GM21390 (cell line): ENCODE data around the gene HDAC4.

Source experiments
- ATAC-seq: cut with Tn5 transposase; IDR thresholded peaks from one replicate; pipeline ENCODE4 v1.9.1; 2021; ENCODE audit not compliant: unreplicated experiment

Gene HDAC4

GRCh38 chr2:239194731-239195317, 206.0 kb downstream of the HDAC4 start:
- no peak for ATAC-seq

DNA sequence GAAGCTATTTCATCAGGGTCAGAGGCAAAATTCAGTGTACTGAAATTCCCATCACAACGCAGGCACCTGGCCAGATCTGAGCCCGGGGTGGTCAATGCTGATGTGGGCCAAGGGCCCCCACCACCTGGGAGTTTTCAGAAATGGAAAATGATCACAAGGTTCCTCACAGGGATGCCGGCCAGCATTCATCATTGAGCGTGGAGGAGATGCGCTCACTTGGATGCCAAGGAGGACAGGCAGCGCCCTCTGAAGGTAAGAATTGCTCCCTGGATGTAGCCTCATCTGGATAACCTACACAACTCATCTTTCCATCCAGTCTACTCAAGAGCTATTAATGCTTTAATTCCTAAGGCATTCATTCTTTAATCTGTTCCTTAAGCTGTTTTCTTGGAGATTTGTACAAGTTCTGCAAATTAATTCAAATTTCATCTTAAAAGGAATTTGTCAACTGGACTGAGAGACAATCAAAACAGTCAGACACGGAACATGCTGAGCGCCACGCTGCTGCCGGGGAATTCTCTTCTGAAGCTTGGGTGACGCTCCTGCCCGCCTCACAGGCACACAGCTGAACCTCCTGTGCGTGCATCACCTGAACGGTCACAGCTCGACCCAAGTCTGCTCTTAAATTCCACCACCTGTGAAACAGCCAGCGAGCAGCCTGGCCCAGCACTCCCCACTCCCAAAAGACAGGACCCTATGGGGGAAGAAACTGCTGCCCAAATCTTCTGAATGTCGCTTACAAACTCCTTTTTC, 206.7 kb downstream of the HDAC4 start:
- no peak for ATAC-seq

DNA sequence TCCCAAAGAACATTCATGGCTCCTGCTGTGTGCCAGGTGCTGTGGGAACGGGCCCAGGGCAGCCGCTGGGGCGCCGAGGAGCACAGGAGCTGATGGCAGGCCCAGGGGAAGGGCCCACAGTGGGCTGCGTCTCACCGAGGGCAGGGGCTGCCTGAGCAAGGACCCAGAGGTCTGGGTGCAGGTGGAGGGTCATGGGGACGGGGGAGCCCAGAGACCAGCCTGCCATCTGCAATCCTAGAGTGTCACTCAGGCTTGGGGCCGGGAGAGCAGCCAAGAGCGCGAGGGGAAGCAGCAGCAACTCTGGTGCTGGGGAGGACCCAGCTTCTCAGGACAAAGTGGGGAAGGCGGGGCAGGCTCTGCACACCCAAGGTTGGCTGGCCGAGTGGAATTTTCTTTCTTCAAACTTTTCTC, 207.4 kb downstream of the HDAC4 start:
- no peak for ATAC-seq

DNA sequence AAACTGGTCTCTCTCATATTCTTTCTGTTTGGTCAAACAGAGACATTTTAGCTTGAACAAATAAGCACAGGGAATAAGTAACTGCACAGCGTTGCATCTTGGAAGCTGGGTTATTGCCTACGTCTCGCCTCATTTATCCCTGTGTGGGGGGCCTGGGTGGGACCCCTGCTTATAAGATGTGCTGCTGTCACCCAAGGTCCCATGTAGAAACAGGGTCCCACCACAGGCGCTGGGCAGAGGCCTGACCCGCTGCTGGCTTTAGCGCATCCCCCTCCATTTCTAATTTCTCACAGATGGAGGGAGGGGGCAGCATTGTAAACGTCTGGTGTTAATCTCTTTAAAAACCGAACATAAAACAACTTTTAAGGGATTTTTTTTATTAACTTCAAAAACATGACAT, 207.8 kb downstream of the HDAC4 start:
- ATAC-seq, result no peak

DNA sequence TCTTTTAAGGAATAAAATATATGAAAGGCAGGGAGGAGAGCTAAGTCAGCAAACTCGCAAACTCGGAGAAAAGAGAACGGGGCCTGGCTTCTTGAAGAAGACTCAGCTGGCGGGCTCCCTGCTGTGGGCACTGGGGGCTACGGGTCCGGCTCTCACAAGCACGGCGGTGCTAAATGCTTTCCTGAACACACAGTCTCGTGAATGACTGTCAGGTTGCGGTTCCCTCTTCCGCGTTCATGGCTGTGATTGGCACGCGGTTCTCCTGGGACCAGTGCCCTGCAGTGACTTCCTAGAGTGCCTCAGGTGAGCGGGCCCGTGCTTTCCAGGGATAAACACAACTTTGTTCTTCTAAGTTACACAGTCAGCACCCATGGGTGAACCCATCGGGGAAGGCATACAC, 208.4 kb downstream of the HDAC4 start:
- no peak for ATAC-seq

DNA sequence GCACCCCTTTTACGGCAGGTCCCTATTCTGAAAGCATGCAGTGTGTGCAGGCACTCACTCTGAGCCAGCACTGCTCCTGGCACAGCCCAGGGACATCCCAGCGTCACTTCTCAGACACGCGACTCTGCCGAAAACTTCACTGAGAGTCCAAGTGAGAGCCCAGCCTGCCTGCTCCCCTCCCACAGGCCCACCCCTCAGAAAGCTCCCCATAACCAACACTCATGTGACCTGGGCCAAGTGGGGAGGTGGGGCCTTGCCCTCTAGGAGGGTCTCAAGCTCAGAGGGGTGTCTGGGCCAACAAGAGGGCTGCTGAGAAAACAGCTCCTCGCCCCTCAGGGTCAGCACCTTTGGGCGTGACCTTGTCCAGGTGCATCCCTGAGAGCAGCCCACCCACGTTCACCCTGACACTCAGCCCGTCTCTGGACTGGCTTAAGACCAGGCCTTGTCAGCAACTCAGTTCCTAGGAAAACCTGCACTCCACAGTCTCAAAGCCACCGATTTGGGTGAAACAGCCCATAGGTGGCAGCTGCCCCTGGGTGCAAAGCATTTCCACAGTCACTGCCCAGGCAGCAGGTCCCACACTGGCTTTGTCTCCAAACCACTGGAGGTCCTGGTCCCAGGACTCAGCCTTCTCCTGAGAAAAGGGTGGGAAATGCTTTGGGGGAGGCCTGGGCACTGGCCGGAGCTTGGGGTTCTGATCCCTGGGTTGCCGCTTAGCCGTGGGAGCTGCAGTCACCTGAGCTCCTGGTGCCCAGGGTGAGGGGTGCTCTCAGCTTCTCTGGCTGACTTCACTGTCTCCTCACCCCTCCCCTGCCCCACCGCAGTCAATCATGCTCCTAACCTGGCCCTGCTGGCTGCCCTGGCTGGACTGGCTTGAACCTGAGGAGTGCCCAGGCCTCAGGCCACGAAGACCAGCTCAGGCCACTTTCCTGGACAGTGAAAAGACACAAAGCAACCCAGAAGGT, 209.6 kb downstream of the HDAC4 start:
- ATAC-seq, result no peak

DNA sequence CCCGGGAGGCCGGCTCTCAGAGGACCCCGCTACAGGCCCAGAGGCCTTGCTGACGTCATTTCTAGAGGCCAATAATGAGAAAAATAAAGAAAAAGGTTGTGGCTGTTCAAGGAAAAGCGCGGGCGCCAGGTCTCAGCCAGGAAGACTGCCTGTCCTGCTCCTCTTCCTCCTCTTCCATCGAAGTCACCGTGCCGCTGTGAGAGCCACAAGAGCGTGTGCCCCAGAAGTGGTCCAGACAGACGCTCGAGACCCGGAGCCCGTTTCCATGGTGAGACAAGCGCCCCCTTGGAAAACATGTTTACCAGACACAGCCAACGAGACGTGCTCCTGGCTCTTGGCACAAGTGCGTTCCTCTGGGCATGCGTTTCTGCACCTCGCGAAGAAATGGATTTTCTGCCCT, 210.5 kb downstream of the HDAC4 start:
- ATAC-seq, result no peak

DNA sequence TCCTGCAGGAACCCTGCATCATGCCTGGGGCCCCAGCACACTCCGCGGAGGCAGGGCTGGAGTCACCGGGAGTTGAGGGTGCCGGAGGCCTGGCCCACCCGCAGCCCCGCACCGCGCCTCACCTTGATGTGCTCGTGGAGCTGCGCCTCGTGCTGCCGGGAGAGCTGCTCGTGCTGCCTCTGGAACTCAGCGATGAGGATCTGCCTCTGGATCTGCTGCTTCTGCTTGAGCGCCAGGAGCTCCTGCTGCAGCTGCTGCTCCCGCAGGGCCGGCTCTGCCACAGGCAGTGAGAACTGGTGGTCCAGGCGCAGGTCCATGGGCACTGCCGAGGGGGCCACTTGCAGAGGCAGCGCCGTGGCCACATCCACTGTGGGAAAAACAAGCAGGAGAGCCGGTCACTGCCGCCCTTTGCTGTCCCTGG, 211.1 kb downstream of the HDAC4 start:
- no peak for ATAC-seq

DNA sequence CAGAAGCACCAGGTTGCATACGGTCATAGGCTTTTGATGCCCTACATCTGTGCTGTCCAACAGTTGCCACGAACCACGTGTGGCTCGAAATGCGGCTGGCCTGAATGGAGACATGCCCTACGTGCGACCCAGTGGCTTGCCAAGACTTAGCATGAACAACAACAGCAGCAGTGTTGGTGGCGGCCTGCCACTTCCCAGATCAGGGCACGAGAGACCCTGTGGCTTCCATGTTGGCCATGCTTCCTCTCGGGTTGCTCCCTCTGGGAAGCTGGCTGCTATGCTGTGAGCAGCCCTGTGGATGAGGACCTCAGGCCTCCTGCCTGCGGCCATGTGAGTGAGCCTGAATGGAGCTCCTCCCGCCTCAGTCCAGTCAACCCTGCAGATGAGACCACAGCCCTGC, 212.3 kb downstream of the HDAC4 start:
- ATAC-seq, result no peak

DNA sequence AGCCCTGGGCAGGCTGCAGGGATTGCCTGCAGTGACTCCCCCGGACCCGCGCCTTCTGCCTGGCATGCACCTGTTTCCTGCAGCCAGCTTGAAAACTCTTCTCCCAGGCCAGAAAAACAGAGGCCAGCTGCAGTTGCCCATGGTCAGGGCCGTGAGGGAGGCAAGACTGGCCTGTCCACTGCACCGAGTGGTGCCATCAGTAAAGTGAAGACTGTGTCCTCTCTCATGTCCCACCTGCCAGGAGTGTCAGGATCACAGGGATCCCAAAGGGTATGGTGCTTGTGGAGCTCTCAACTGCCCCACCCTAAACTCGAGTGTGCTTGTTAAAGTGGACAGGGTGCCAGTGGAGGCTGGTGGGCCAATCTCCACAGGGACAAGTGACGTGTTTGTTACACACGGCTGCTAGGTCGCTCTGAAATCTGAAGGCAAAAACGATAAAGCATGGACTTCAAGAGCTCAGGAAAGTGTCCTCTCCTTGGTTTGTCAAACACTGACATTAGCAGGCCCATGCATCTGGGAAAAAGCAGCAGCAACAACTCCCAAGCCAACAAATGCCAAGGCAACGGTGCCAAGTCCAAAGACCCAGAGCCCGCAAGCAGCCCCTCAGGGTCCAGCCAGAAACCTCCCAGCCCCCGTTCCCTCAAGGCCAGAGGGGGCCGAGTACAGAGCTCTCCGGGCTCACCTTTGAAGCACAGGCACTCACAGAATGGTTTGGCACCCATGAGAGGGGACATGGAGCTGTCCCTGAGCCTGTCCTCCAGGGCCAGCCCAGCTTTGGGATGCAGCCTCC, 213.2 kb downstream of the HDAC4 start:
- no peak for ATAC-seq

DNA sequence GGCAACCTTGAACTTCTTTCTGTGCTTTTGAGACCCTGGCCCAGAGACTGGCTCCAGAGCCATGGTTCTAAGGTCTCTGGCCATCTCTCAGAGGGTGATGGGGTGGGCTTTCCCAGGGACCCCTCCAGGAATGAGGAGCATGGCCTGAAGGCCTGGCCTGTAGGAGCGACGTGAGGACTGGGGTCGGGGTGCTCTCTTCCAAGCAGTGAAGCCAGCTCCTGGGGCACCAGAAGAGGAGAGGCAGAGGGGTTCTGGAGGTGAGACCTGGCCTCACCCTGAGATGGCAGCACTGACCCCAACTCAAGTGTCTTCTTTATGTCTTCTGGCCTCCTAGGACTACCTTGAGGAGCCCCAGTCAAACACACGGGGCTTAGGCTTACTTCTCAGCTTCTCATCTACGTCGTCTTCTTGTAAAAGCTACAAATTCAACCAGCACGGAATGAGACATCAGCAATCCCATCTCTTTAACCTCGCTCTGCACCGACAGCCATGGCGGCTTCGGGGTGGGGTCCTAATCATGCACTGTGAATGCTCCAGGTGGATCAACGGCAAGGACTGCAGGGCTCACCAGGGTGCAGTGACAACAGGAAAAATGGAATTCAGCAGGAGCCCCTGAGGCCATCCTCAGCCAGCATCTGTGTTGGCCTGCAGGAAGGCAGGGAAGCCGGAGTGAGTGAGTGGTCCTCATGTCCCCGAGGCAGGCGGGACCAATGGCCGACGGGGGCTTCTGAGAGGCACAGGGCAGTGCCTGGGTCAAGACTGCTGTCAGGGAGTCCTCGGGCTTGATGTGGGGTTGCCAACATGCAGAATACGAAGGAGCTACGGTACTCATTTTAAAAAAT, 214.1 kb downstream of the HDAC4 start:
- no peak for ATAC-seq

- ATAC-seq, result no peak
These were observed 215.6 kb downstream of the HDAC4 start for GRCh38 chr2:239184968-239185903.

GRCh38 chr2:239184179-239184578, 216.6 kb downstream of the HDAC4 start:
- ATAC-seq, result no peak

GRCh38 chr2:239182981-239183791, 217.6 kb downstream of the HDAC4 start:
- no peak for ATAC-seq

DNA sequence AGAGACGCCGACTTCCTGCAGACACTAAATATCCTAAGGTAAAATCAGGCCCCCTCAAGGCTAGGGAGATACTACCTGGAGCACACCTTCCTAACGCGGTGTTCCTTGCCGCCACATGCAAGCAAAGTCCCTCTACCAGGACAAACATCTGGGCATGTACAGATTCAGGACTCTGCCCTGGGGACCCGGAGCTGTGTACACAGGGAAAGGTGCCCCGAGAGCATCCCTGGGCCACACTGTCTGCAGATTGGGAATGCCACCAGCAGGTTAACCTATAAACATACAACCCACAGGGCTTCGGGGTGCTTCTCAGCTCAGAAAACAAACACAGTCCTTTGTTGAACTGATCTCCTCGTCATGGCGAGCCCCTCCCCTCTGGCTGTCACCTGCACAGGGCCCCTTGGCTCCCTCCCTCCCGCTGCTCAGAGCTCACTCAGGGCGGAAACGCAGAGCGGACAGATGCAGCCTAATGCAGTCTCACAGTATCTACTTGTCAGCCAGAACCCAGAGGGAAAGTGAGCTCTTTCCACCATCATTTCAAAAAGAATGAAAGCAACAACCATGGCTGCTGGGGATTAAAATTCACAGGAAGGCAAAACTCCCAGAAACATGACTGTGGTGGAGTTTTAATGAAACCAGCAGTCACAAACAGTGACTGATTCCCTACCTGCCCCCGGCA, 218.8 kb downstream of the HDAC4 start:
- no peak for ATAC-seq

- ATAC-seq, result no peak
These were observed 219.5 kb downstream of the HDAC4 start for GRCh38 chr2:239181074-239181902.
